Measurements from ENCODE around the gene PODXL. TPM values are rescaled to one million over a fixed set of nuclear protein-coding genes. Genes with fewer than 3 reads are reported as not detected.

The PODXL gene
- polyA plus RNA-seq, 2 of the 4 experiments (the other 2 are of a cell fraction), result 13.2 to 35.3 TPM

- ChIA-PET CTCF (interaction anchor here (0.9 to 5.6 kb wide), 4 partner anchors 10 to 152 kb away, joined by 3 to 30 read pairs (median 17); no protein-coding TSS in a partner anchor), POLR2A (no interaction called here)
Measured at GRCh38 chr7:131536361-131536849, 20.0 kb downstream of the PODXL start.

GRCh38 chr7:131533566-131534561, 22.6 kb downstream of the PODXL start:
- H3K4me1 ChIP-seq, result peaks cover 14% of the 10 kb centered on the region
- H3K4me2 ChIP-seq, result no peak overlapping the region
- no peak overlapping the region for H3K4me3 ChIP-seq
- no peak overlapping the region for H3K27ac ChIP-seq
- POLR2A ChIA-PET, result interaction anchor here (0.6 kb wide), 1 partner anchor 689 kb away, joined by 4 read pairs; no protein-coding TSS in a partner anchor
- H3K9me3 ChIP-seq, result no peaks in the 10 kb centered on the region
- FAIRE-seq, result no peak
- CTCF ChIA-PET, result interaction anchor here (1.2 to 5.6 kb wide), 6 partner anchors 12 to 121 kb away, joined by 3 to 30 read pairs (median 6); no protein-coding TSS in a partner anchor
- ATAC-seq, result no peak
- 85% methylated on average over 10 of the region's 15 CpGs for WGBS (ENCODE audit: missing lambda C conversion rate)
- no peak for DNase-seq (ENCODE audit: low read depth in 1 of 2, low spot score in 1 of 2)
- TF ChIP-seq ATOH8 (CRISPR knock-in tag; IDR thresholded peaks at IDR 0.05; ENCODE audit: low read depth), result no peak
- no peak for TF ChIP-seq CBX8 (IDR thresholded peaks at IDR 0.05)
- TF ChIP-seq HES2 (IDR thresholded peaks at IDR 0.05), result no peak
- no peak for TF ChIP-seq ZSCAN20 (CRISPR knock-in tag; IDR thresholded peaks at IDR 0.05)
- TF ChIP-seq KDM5A (IDR thresholded peaks at IDR 0.05), result no peak
- TF ChIP-seq FOSB (CRISPR knock-in tag; IDR thresholded peaks at IDR 0.05), result no peak
- TF ChIP-seq POLR2A (IDR thresholded peaks at IDR 0.05; ENCODE audit: low read length), result no peak
- TF ChIP-seq HEYL (CRISPR knock-in tag; IDR thresholded peaks at IDR 0.05), result no peak

More at GRCh38 chr7:131536361-131536849, 20.0 kb downstream of the PODXL start:
- no peak overlapping the region for H3K4me3 ChIP-seq
- ATAC-seq (no peak), DNase-seq (ENCODE audit: low read depth in 1 of 2, low spot score in 1 of 2) (no peak), FAIRE-seq (no peak)
- H3K9me3 ChIP-seq, result no peaks in the 10 kb centered on the region
- peak overlapping the region in 1 of 2 experiments; percentile 27; a peak in 1 of 6 replicates for H3K27ac ChIP-seq
- no peak overlapping the region for H3K4me2 ChIP-seq
- WGBS (ENCODE audit: missing lambda C conversion rate), result 90% methylated on average over 7 of the region's 7 CpGs
- H3K4me1 ChIP-seq, result peaks cover 37% of the 10 kb centered on the region
- TF ChIP-seq HOXB5 (CRISPR knock-in tag; IDR thresholded peaks at IDR 0.05) (no peak), CTCF (IDR thresholded peaks at IDR 0.05) (no peak), TFCP2L1 (CRISPR knock-in tag; IDR thresholded peaks at IDR 0.05) (no peak), RNF2 (IDR thresholded peaks at IDR 0.05; ENCODE audit: borderline replicate concordance, low read depth) (no peak), BCL3 (IDR thresholded peaks at IDR 0.05) (no peak), PBX3 (IDR thresholded peaks at IDR 0.05) (no peak), POLR2AphosphoS2 (conservative IDR thresholded peaks at IDR 0.05; ENCODE audit: low read length) (no peak), MAZ (IDR thresholded peaks at IDR 0.05; ENCODE audit: borderline replicate concordance, low read depth, low read length) (no peak), NR3C1 (IDR thresholded peaks at IDR 0.05) (no peak), RCOR1 (IDR thresholded peaks at IDR 0.05; ENCODE audit: low read depth, low read length) (no peak), ESRRA (IDR thresholded peaks at IDR 0.05; ENCODE audit: borderline replicate concordance, low read length) (no peak), ZFP36 (IDR thresholded peaks at IDR 0.05; ENCODE audit: borderline replicate concordance, partially characterized antibody) (no peak), JUN (IDR thresholded peaks at IDR 0.05) (no peak), RFX5 (IDR thresholded peaks at IDR 0.05) (no peak), MYC (IDR thresholded peaks at IDR 0.05; ENCODE audit: borderline replicate concordance, low read length) (no peak)

Measured in A549 (cell line).